K562 (cell line): ENCODE measurements around the gene WDFY2.

Experiments used
- NR4A1 ChIP-seq, 2 experiments: fragments of 250-450 bp in 1 of 2; fragments of 450-650 bp in 1 of 2; sonication (Bioruptor Pico) in 1 of 2; IDR thresholded peaks; 2 replicates each; pipeline versions ENCODE4 v1.4.0 to v1.6.1; 2016 to 2020; ENCODE audit warnings: mild to moderate bottlenecking in 2 of 2, missing compliant biosample characterization in 1 of 2, missing genetic modification characterization in 1 of 2, moderate library complexity in 1 of 2
- ZNF511 ChIP-seq: sonication (generic); formaldehyde crosslinking; IDR thresholded peaks from 2 replicates; pipeline ENCODE4 v1.8.0; 2022; ENCODE audit warnings: mild to moderate bottlenecking, missing genetic modification reagents

- no peak for TF ChIP-seq NR4A1 (CRISPR knock-in tag; IDR thresholded peaks at IDR 0.05)
- TF ChIP-seq NR4A1 (tag; IDR thresholded peaks at IDR 0.05) = no peak
- TF ChIP-seq ZNF511 (CRISPR knock-in tag) = no peak
Measured at GRCh38 chr13:51590231-51590970, 6.1 kb downstream of the WDFY2 start.
